K562 (cell line): ENCODE measurements around the gene PRELID1. TPM values are rescaled to one million over a fixed set of nuclear protein-coding genes. Genes with fewer than 3 reads are reported as not detected.
A peak's percentile ranks its signal among the peaks of the same experiment; 100 is the strongest.

Source experiments
- ATAC-seq: fragments of 200-7000 bp; cut with Tn5 transposase; 3 replicates; pipeline ENCODE4 v1.9.1; 2020; ENCODE audit warnings: moderate library complexity
- BruUV-seq: library from RNA; stranded (reverse); fragments of 400-500 nt; replicated peaks from 2 replicates; lab custom pipeline; 2021; lab: Mats Ljungman, UMichigan
- CTCF ChIA-PET: fragments of 300-600 bp; formaldehyde crosslinking; extraction: SDS; loops from one replicate; lab custom pipeline; 2021; ENCODE audit warnings: low intra/inter-chr PET ratio; lab: Yijun Ruan, JAX
- POLR2A ChIA-PET: fragments of 300-600, 350-650 bp; sonication (Branson Sonifier 250); formaldehyde crosslinking; extraction: SDS; loops from one replicate; lab custom pipeline; 2021; ENCODE audit warnings: antibody characterized with exemption, inconsistent platforms; lab: Yijun Ruan, JAX
- DNase-seq, 4 experiments: peaks; one replicate each; pipeline versions ENCODE4 v3.0.0 to v3.0.0-alpha.2; 2011 to 2018; ENCODE audit warnings: low spot score in 3 of 4, mixed read lengths in 3 of 4; ENCODE audit errors: extremely low read depth in 1 of 4
- FAIRE-seq: peaks from 2 replicates; lab custom pipeline; 2011; peaks lifted over from hg19 to GRCh38; lab: Jason Lieb, UNC
- H2AFZ ChIP-seq: 2 replicates; pipeline ENCODE4 v1.6.0; 2011; ENCODE audit warnings: low read depth, low read length, control low read depth, inconsistent platforms
- H3K27ac ChIP-seq: fragments of 200-600 bp; 3 replicates; pipeline ENCODE4 v1.8.0; 2011; ENCODE audit warnings: low read depth, mild to moderate bottlenecking, control low read depth, inconsistent platforms, low read length, moderate library complexity, mixed read lengths; ENCODE audit errors: extremely low read depth
- H3K27me3 ChIP-seq, 2 experiments: fragments of 300-600 bp in 1 of 2; 2 replicates in 1 of 2; 3 replicates in 1 of 2; pipeline versions ENCODE4 v1.6.0 to v1.8.0; 2011; ENCODE audit warnings: inconsistent platforms in 2 of 2, low read length in 2 of 2, mild to moderate bottlenecking in 1 of 2, mixed read lengths in 1 of 2, moderate library complexity in 1 of 2; ENCODE audit not compliant: control insufficient read depth in 2 of 2, insufficient read depth in 2 of 2
- H3K36me3 ChIP-seq: fragments of 300-600 bp; 3 replicates; pipeline ENCODE4 v1.8.0; 2011; ENCODE audit warnings: mild to moderate bottlenecking, low read length, inconsistent platforms; ENCODE audit not compliant: control insufficient read depth, insufficient read depth
- H3K4me1 ChIP-seq, 2 experiments: fragments of 200-600 bp in 1 of 2; replicated peaks in 1 of 2; 2 replicates in 1 of 2; 3 replicates in 1 of 2; pipeline versions ENCODE4 v1.5.1 to v1.8.0; 2011; ENCODE audit warnings: inconsistent platforms in 2 of 2, low read length in 2 of 2, mild to moderate bottlenecking in 1 of 2, mixed read lengths in 1 of 2, moderate library complexity in 1 of 2; ENCODE audit not compliant: control insufficient read depth in 2 of 2, insufficient read depth in 2 of 2
- H3K4me2 ChIP-seq: 2 replicates; pipeline ENCODE4 v1.6.1; 2011; ENCODE audit warnings: low read length, control low read depth, inconsistent platforms, mixed read lengths; ENCODE audit not compliant: insufficient read depth
- H3K4me3 ChIP-seq: fragments of 200-600 bp; sonication (generic), shearing (Covaris generic); 2 replicates; pipeline ENCODE4 v1.5.1; 2016; ENCODE audit warnings: control low read depth, inconsistent platforms
- H3K79me2 ChIP-seq: fragments of 200-600 bp; 3 replicates; pipeline ENCODE4 v1.8.0; 2011; ENCODE audit warnings: low read length, inconsistent platforms; ENCODE audit not compliant: control insufficient read depth, insufficient read depth
- H3K9ac ChIP-seq, 2 experiments: 2 replicates each; pipeline versions ENCODE4 v1.6.0 to v1.6.1; 2011; ENCODE audit warnings: low read depth in 2 of 2, low read length in 2 of 2, control low read depth in 1 of 2, inconsistent platforms in 1 of 2, mild to moderate bottlenecking in 1 of 2, mixed read lengths in 1 of 2; ENCODE audit not compliant: insufficient read depth in 1 of 2
- H3K9me1 ChIP-seq: one replicate; pipeline ENCODE4 v1.6.0; 2011; ENCODE audit warnings: inconsistent platforms, mild to moderate bottlenecking, low read length, moderate library complexity; ENCODE audit not compliant: control insufficient read depth, insufficient read depth
- H3K9me3 ChIP-seq: replicated peaks from 2 replicates; pipeline ENCODE4 v1.5.1; 2011; ENCODE audit warnings: low read depth, low read length, inconsistent platforms; ENCODE audit not compliant: control insufficient read depth, insufficient read depth
- H4K20me1 ChIP-seq: replicated peaks from 2 replicates; pipeline ENCODE4 v1.6.1; 2011; ENCODE audit warnings: low read length, inconsistent platforms, mixed read lengths; ENCODE audit not compliant: control insufficient read depth, insufficient read depth
- GATAD2A ChIP-seq: fragments of 450-650 bp; IDR thresholded peaks from 2 replicates; pipeline ENCODE4 v1.6.1; 2017
- KDM4B ChIP-seq, 2 experiments: fragments of 450-650 bp in 1 of 2; sonication (generic) in 1 of 2; IDR thresholded peaks; 2 replicates each; pipeline ENCODE4 v1.6.1; 2016 to 2017; ENCODE audit warnings: borderline replicate concordance in 2 of 2, antibody characterized with exemption in 1 of 2, low read depth in 1 of 2, mild to moderate bottlenecking in 1 of 2
- NBN ChIP-seq: fragments of 450-650 bp; IDR thresholded peaks from 2 replicates; pipeline ENCODE4 v1.6.1; 2016; ENCODE audit warnings: low read depth, mild to moderate bottlenecking
- POLR2AphosphoS5 ChIP-seq: IDR thresholded peaks from 2 replicates; pipeline ENCODE4 v1.6.1; 2011; ENCODE audit warnings: mild to moderate bottlenecking, low read depth, low read length, moderate library complexity; ENCODE audit not compliant: control insufficient read depth, insufficient read depth
- POLR2G ChIP-seq: fragments of 200-400 bp; formaldehyde crosslinking; IDR thresholded peaks from 2 replicates; pipeline ENCODE4 v1.6.1; 2017; ENCODE audit warnings: low read depth, mild to moderate bottlenecking, antibody characterized with exemption, low read length, moderate library complexity
- TRIM24 ChIP-seq, 2 experiments: fragments of 450-650 bp; IDR thresholded peaks; 2 replicates each; pipeline ENCODE4 v1.6.1; 2016
- VEZF1 ChIP-seq: fragments of 200-800 bp; sonication (Bioruptor generic); IDR thresholded peaks from 2 replicates; pipeline ENCODE4 v1.6.1; 2017; ENCODE audit warnings: missing genetic modification characterization, missing compliant biosample characterization
- ZNF12 ChIP-seq: sonication (generic); formaldehyde crosslinking; IDR thresholded peaks from 2 replicates; pipeline ENCODE4 v1.4.0; 2020; ENCODE audit warnings: mild to moderate bottlenecking, missing genetic modification reagents
- ZNF398 ChIP-seq: fragments of 250-450 bp; sonication (Bioruptor Pico); IDR thresholded peaks from 2 replicates; pipeline ENCODE4 v1.8.0; 2021; ENCODE audit warnings: moderate library complexity, mild to moderate bottlenecking, inconsistent platforms
- WGBS: fragments of 100-300 bp; shearing (Covaris generic); methylation state at CpG from one replicate; pipeline ENCODE4 v1.1.6; 2016; ENCODE audit warnings: low coverage, mixed read lengths; ENCODE audit not compliant: insufficient coverage; ENCODE audit errors: missing lambda C conversion rate; 5-methylcytosine and 5-hydroxymethylcytosine counted together
- in situ Hi-C: fragments of 300-500 bp; cut with MboI; formaldehyde crosslinking; loops from 4 replicates; pipeline ENCODE4 v1.15.0; 2018; ENCODE audit warnings: inconsistent platforms, mixed read lengths
- intact Hi-C: fragments of 100-400 bp; cut with micrococcal nuclease; formaldehyde crosslinking; loops from 2 replicates; pipeline ENCODE4 v1.14.2; 2022
- polyA plus RNA-seq, 8 experiments: library from polyadenylated mRNA; depleted of rRNA in 4 of 8; stranded (reverse) in 5 of 8; unstranded in 3 of 8; fragments of >200 nt; fragmentation: Nextera tagmentation in 2 of 8; fragmentation: Illumina TruSeq in 1 of 8; extraction: Ambion mirVana in 2 of 8; extraction: Trizol in 1 of 8; gene quantifications; 2 replicates each; pipeline versions ENCODE4 v1.2.1 to v1.2.3, GENCODE V29; 2011 to 2014; ENCODE audit warnings: inconsistent platforms in 1 of 8, missing spikeins in 1 of 8
- total RNA-seq, 7 experiments: library from RNA; depleted of rRNA in 6 of 7; stranded (reverse); fragments of >200 nt in 6 of 7; fragmentation: Illumina TruSeq in 2 of 7; extraction: Trizol in 2 of 7; gene quantifications; 2 replicates each; pipeline versions ENCODE4 v1.2.1 to v1.2.3, GENCODE V29; 2011 to 2021; ENCODE audit warnings: low replicate concordance in 1 of 7

Gene PRELID1
- total and polyA plus RNA-seq, 9 of the 15 experiments (the other 6 are each of a cell fraction or from before 2014, with no cell fraction given): 40.1 to 484 (median 340) TPM

- DNase-seq: no peak
- Histone ChIP-seq H3K9me3 (no peaks in the 10 kb centered on the region), H3K27ac (peak overlapping the region; percentile 16; the same call in 1 of the 3 replicates), H3K9ac (peak overlapping the region in 1 of 2 experiments; percentile 78; a peak in 2 of 4 replicates), H3K4me1 (peaks cover 16 to 26% of the 10 kb centered on the region in 2 experiments), H3K27me3 (no peaks in the 10 kb centered on the region), H3K9me1 (no peaks in the 10 kb centered on the region), H3K4me2 (no peak overlapping the region), H4K20me1 (peaks cover 10% of the 10 kb centered on the region; the same call in 1 of the 2 replicates), H3K36me3 (peaks cover 58% of the 10 kb centered on the region), H2AFZ (no peak overlapping the region), H3K79me2 (peaks cover 33% of the 10 kb centered on the region)
- CTCF ChIA-PET: no interaction called here
- 84% methylated on average over 8 of the region's 9 CpGs for WGBS
- in situ Hi-C loops (no loop called here), intact Hi-C loops (loop anchor here (1.0 to 5.0 kb wide), 2 partner anchors 167 to 185 kb away; partner anchors contain the start of gene NSD1)
- FAIRE-seq: no peak
- POLR2A ChIA-PET: interaction anchor here (1.1 to 1.2 kb wide), 2 partner anchors 11 to 52 kb away, joined by 3 to 5 read pairs; partner anchors contain the start of gene LMAN2
- BruUV-seq: no TSS peak
- 0 out of 2 replicates have a peak, but pooled peaks have one; percentile 19 for TF ChIP-seq POLR2G
- no peak for TF ChIP-seq POLR2AphosphoS5
- TF ChIP-seq, all 486 proteins: peak for 1
- no peak overlapping the region for H3K4me3 ChIP-seq
- no peak for ATAC-seq
These were observed 3.9 kb upstream of the PRELID1 start for GRCh38 chr5:177299697-177300096.

- H3K27ac ChIP-seq: peak overlapping the region; percentile 58; the same call in 2 of the 3 replicates
- intact Hi-C loops (loop anchor here (1.0 to 5.0 kb wide), 2 partner anchors 168 to 186 kb away; partner anchors contain the start of gene NSD1), in situ Hi-C loops (no loop called here)
- peaks cover 20 to 26% of the 10 kb centered on the region in 2 experiments for H3K4me1 ChIP-seq
- ATAC-seq (peak; percentile 72), FAIRE-seq (peak; percentile 82), DNase-seq (peak; percentile 57 to 79 (median 66))
- H3K9me3 ChIP-seq: no peaks in the 10 kb centered on the region
- POLR2A ChIA-PET: interaction anchor here (0.6 to 1.4 kb wide), 3 partner anchors 10 to 607 kb away, joined by 3 to 9 read pairs (median 4); partner anchors contain the start of gene MXD3
- 4% methylated on average over 4 of the region's 4 CpGs for WGBS
- H3K4me2 ChIP-seq: peak overlapping the region; percentile 31; the same call in 1 of the 2 replicates
- BruUV-seq: no TSS peak
- no peak overlapping the region for H2AFZ ChIP-seq
- no peaks in the 10 kb centered on the region for H3K27me3 ChIP-seq
- H4K20me1 ChIP-seq: peaks cover 10% of the 10 kb centered on the region
- no peak overlapping the region for H3K4me3 ChIP-seq
- CTCF ChIA-PET: interaction anchor here (0.6 kb wide), 1 partner anchor 33 kb away, joined by 5 read pairs; no protein-coding TSS in a partner anchor
- H3K36me3 ChIP-seq: peaks cover 58% of the 10 kb centered on the region
- peaks cover 40% of the 10 kb centered on the region for H3K79me2 ChIP-seq
- H3K9ac ChIP-seq: peak overlapping the region in 1 of 2 experiments; percentile 6; a peak in 1 of 4 replicates
- no peaks in the 10 kb centered on the region for H3K9me1 ChIP-seq
- TF ChIP-seq GATAD2A (0 out of 2 replicates have a peak, but pooled peaks have one; percentile 32), TRIM24 (IDR thresholded peaks at IDR 0.05) (0 out of 4 replicates have a peak, but pooled peaks of 1 of the 2 experiments have one; percentile 9), NBN (0 out of 2 replicates have a peak, but pooled peaks have one; percentile 55), ZNF398 (CRISPR knock-in tag) (no peak), KDM4B (IDR thresholded peaks at IDR 0.05; ENCODE audit: borderline replicate concordance in 2 of 2, low read depth in 1 of 2) (no peak), ZNF12 (CRISPR knock-in tag) (peak; percentile 94), VEZF1 (peak; percentile 77)
These were observed 3.2 kb upstream of the PRELID1 start for GRCh38 chr5:177300236-177300880.
